MCF 10A (cell line): Measurements from ENCODE around the gene CYTH2. TPM values are rescaled to one million over a fixed set of nuclear protein-coding genes. Genes with fewer than 3 reads are reported as not detected.

Experiments
- BruUV-seq: library from RNA; stranded (reverse); fragments of 400-500 nt; replicated peaks from 2 replicates; lab custom pipeline; 2021; lab: Mats Ljungman, UMichigan
- CTCF ChIA-PET: fragments of 300-600 bp; sonication (Branson Sonifier 250); formaldehyde crosslinking; extraction: SDS; loops from one replicate; lab custom pipeline; 2021; ENCODE audit warnings: antibody characterized with exemption, inconsistent platforms; lab: Yijun Ruan, JAX
- POLR2A ChIA-PET: fragments of 300-600, 350-650 bp; sonication (Branson Sonifier 250); formaldehyde crosslinking; extraction: SDS; loops from one replicate; lab custom pipeline; 2020; ENCODE audit warnings: antibody characterized with exemption, inconsistent platforms; lab: Yijun Ruan, JAX
- DNase-seq: peaks from one replicate; pipeline ENCODE4 v3.0.0-alpha.2; 2018; ENCODE audit not compliant: unreplicated experiment
- H3K27ac Mint-ChIP-seq: one replicate; pipeline ENCODE4 v1.8.0; 2022; ENCODE audit warnings: mild to moderate bottlenecking, low read depth, mixed read lengths; ENCODE audit not compliant: unreplicated experiment
- H3K27me3 Mint-ChIP-seq: one replicate; pipeline ENCODE4 v1.8.0; 2022; ENCODE audit warnings: mixed read lengths; ENCODE audit not compliant: insufficient read depth, unreplicated experiment
- H3K36me3 Mint-ChIP-seq: one replicate; pipeline ENCODE4 v1.8.0; 2022; ENCODE audit warnings: mild to moderate bottlenecking, moderate library complexity, mixed read lengths; ENCODE audit not compliant: insufficient read depth, unreplicated experiment
- H3K4me1 Mint-ChIP-seq: one replicate; pipeline ENCODE4 v1.8.0; 2022; ENCODE audit warnings: mixed read lengths; ENCODE audit not compliant: insufficient read depth, unreplicated experiment
- H3K4me3 Mint-ChIP-seq: one replicate; pipeline ENCODE4 v1.8.0; 2022; ENCODE audit warnings: mild to moderate bottlenecking, moderate library complexity, mixed read lengths; ENCODE audit not compliant: unreplicated experiment
- H3K9me3 Mint-ChIP-seq: one replicate; pipeline ENCODE4 v1.8.0; 2022; ENCODE audit warnings: mixed read lengths; ENCODE audit not compliant: unreplicated experiment
- CTCF ChIP-seq: fragments of 200-600 bp; IDR thresholded peaks from one replicate; pipeline ENCODE4 v1.8.0; 2022; ENCODE audit warnings: antibody characterized with exemption, mild to moderate bottlenecking; ENCODE audit not compliant: unreplicated experiment
- intact Hi-C: fragments of 100-400 bp; cut with micrococcal nuclease; formaldehyde crosslinking; loops from 2 replicates; pipeline ENCODE4 v1.14.1; 2022
- total RNA-seq: library from RNA; stranded (reverse); gene quantifications from 2 replicates; pipeline ENCODE4 v1.2.3, GENCODE V29; 2022

CYTH2 gene
- total RNA-seq, 1 experiment from 2014 or later, result 70.3 TPM

GRCh38 chr19:48479686-48480085 is 10.5 kb downstream of the CYTH2 start:
- ChIA-PET CTCF (interaction anchor here (1.4 kb wide), 1 partner anchor 10 kb away, joined by 3 read pairs; no protein-coding TSS in a partner anchor), POLR2A (interaction anchor here (1.0 to 1.2 kb wide), 2 partner anchors 8 to 10 kb away, joined by 3 read pairs; no protein-coding TSS in a partner anchor)
- H3K9me3 Mint-ChIP-seq, result no peaks in the 10 kb centered on the region
- no peaks in the 10 kb centered on the region for H3K27me3 Mint-ChIP-seq
- peaks cover 13% of the 10 kb centered on the region for H3K4me1 Mint-ChIP-seq
- intact Hi-C loops, result no loop called here
- no peak for TF ChIP-seq CTCF
- H3K27ac Mint-ChIP-seq, result no peak overlapping the region
- BruUV-seq, result no TSS peak
- no peak for DNase-seq
- H3K36me3 Mint-ChIP-seq, result peaks cover 69% of the 10 kb centered on the region
- no peak overlapping the region for H3K4me3 Mint-ChIP-seq

- no peak for TF ChIP-seq CTCF
- no peak for DNase-seq
- ChIA-PET CTCF (interaction anchor here (1.4 kb wide), 1 partner anchor 9 kb away, joined by 3 read pairs; no protein-coding TSS in a partner anchor), POLR2A (interaction anchor here (1.0 kb wide), 1 partner anchor 9 kb away, joined by 3 read pairs; no protein-coding TSS in a partner anchor)
- Mint-ChIP-seq H3K36me3 (peaks cover 65% of the 10 kb centered on the region), H3K9me3 (no peaks in the 10 kb centered on the region), H3K4me1 (peaks cover 13% of the 10 kb centered on the region), H3K4me3 (no peak overlapping the region), H3K27me3 (no peaks in the 10 kb centered on the region), H3K27ac (no peak overlapping the region)
- intact Hi-C loops, result no loop called here
- no TSS peak for BruUV-seq
Measured at GRCh38 chr19:48480183-48480557, 11.0 kb downstream of the CYTH2 start.

- H3K4me1 Mint-ChIP-seq, result peaks cover 17% of the 10 kb centered on the region
- peaks cover 59% of the 10 kb centered on the region for H3K36me3 Mint-ChIP-seq
- no peak for DNase-seq
- H3K4me3 Mint-ChIP-seq, result no peak overlapping the region
- POLR2A ChIA-PET, result interaction anchor here (1.0 to 1.3 kb wide), 2 partner anchors 9 to 36 kb away, joined by 3 read pairs; no protein-coding TSS in a partner anchor
- no peak for TF ChIP-seq CTCF
- no peaks in the 10 kb centered on the region for H3K27me3 Mint-ChIP-seq
- H3K27ac Mint-ChIP-seq, result no peak overlapping the region
- intact Hi-C loops, result no loop called here
- no TSS peak for BruUV-seq
- CTCF ChIA-PET, result no interaction called here
- H3K9me3 Mint-ChIP-seq, result no peaks in the 10 kb centered on the region
Measured at GRCh38 chr19:48480558-48481500, 11.7 kb downstream of the CYTH2 start.
